ENCODE data around the gene ANXA2R.
"Not testable (repeated sequence)": the region's sequence is repeated elsewhere in the genome, so short reads cannot be mapped to it uniquely, and the experiment has no call there.

Gene ANXA2R

GRCh38 chr5:43074987-43075318 lies 34.8 kb upstream of the ANXA2R start:
- H3K79me2 ChIP-seq (ENCODE audit: insufficient read depth, low read length), result peaks cover 61% of the 10 kb centered on the region
- peaks cover 26% of the 10 kb centered on the region for H3K4me1 ChIP-seq (ENCODE audit: insufficient read depth, low read length, poor library complexity, severe bottlenecking)
- H3K9me2 ChIP-seq (replicated peaks; ENCODE audit: low read depth, low read length), result no peaks in the 10 kb centered on the region
- no peak overlapping the region for H3K4me3 ChIP-seq (ENCODE audit: low read length, poor library complexity, severe bottlenecking)
- H3K36me3 ChIP-seq (ENCODE audit: insufficient read depth, low read length), result peaks cover 14% of the 10 kb centered on the region; the same call in 1 of the 2 replicates
- TF ChIP-seq EZH2phosphoT487 (IDR thresholded peaks at IDR 0.05; ENCODE audit: borderline replicate concordance), result no peak
- no peak for TF ChIP-seq CTCF (conservative IDR thresholded peaks at IDR 0.05; ENCODE audit: low read length)
- H3K9me3 ChIP-seq (ENCODE audit: insufficient read depth, low read depth, low read length), result no peaks in the 10 kb centered on the region
- peaks cover 4% of the 10 kb centered on the region for H4K20me1 ChIP-seq (ENCODE audit: insufficient read depth, low read length, poor library complexity, severe bottlenecking)
- H3F3A ChIP-seq (ENCODE audit: low read depth), result no peaks in the 10 kb centered on the region
- H3K27me3 ChIP-seq (ENCODE audit: insufficient read depth, low read length, poor library complexity, severe bottlenecking), result no peaks in the 10 kb centered on the region
- H2AFZ ChIP-seq (ENCODE audit: low read length), result no peak overlapping the region
- H3K4me2 ChIP-seq (ENCODE audit: low read depth, low read length, poor library complexity, severe bottlenecking), result peak overlapping the region; percentile 56
- peak overlapping the region; percentile 16 for H3K9ac ChIP-seq (ENCODE audit: low read depth, low read length, poor library complexity, severe bottlenecking)

DNA sequence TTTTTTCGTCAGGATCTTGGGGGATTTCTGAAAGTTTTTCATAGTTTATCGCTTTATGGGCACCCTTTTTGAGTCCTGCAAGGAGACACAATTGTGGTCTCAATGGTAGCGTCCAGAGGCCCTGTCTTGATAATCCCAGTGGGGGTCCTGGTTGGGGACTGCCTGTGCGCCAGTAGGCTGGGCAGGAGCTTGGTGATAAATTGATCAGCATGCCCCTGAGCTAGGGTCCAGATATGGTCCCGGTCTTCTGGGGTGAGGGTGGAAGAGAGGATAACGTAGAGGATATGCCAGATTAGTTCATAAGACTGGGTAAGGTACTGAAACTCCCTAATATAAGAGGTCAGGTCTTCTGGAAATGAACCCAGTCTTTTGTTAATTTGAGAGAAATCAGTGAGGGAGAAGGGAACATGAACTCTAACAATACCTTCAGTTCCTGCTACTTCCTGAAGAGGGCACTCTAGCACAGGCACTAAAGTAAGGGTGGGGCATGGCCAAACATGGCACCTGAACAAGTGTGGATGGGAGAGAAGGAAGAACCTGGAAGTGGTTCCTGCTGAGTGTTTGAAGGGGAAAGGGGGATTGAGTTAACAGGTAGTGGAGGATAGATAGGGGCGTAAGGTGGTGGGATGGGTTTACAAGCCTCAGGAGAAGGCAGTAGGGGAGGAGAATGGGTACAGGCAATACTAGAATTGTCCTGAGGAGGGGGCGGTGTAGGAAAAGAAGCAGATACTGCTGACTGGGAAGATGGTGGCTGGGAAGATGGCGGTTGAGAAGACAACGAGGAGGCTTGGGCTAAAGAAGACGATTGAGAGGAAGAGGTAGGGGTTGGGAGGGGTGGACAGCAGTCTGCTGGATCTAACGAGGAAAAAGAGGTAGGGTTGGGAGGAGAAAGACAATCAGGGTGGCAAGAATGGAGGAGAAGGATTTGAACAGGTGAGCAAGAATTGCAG lies 33.8 kb upstream of the ANXA2R start:
- Histone ChIP-seq H3K9ac (ENCODE audit: low read depth, low read length, poor library complexity, severe bottlenecking) (no peak overlapping the region), H3K27me3 (ENCODE audit: insufficient read depth, low read length, poor library complexity, severe bottlenecking) (no peaks in the 10 kb centered on the region), H2AFZ (ENCODE audit: low read length) (peak overlapping the region; percentile 73; the same call in 1 of the 2 replicates), H3F3A (ENCODE audit: low read depth) (no peaks in the 10 kb centered on the region), H3K4me2 (ENCODE audit: low read depth, low read length, poor library complexity, severe bottlenecking) (peak overlapping the region; percentile 56), H3K4me3 (ENCODE audit: low read length, poor library complexity, severe bottlenecking) (peak overlapping the region; percentile 46), H3K9me2 (replicated peaks; ENCODE audit: low read depth, low read length) (no peaks in the 10 kb centered on the region), H3K36me3 (ENCODE audit: insufficient read depth, low read length) (peaks cover 13% of the 10 kb centered on the region; the same call in 1 of the 2 replicates), H3K9me3 (ENCODE audit: insufficient read depth, low read depth, low read length) (no peaks in the 10 kb centered on the region), H4K20me1 (ENCODE audit: insufficient read depth, low read length, poor library complexity, severe bottlenecking) (peaks cover 4% of the 10 kb centered on the region), H3K4me1 (ENCODE audit: insufficient read depth, low read length, poor library complexity, severe bottlenecking) (peaks cover 33% of the 10 kb centered on the region), H3K79me2 (ENCODE audit: insufficient read depth, low read length) (peaks cover 72% of the 10 kb centered on the region)
- TF ChIP-seq CTCF (conservative IDR thresholded peaks at IDR 0.05; ENCODE audit: low read length) (peak; percentile 80), EZH2phosphoT487 (IDR thresholded peaks at IDR 0.05; ENCODE audit: borderline replicate concordance) (no peak)

DNA sequence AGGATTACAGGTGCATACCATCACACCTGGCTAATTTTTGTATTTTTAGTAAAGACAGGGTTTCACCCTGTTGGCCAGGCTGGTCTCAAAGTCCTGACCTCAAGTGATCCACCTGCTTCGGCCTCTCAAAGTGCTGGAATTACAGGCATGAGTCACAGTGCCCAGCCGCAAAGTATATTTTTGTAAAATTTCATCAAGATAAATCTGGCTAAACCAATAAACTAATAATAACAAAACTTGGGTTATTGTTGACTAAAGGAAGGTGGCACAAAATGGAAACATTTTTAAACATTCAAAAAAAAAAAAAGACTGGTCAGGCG lies 29.2 kb upstream of the ANXA2R start:
- H3K36me3 ChIP-seq (ENCODE audit: insufficient read depth, low read length); H3K27me3 ChIP-seq (ENCODE audit: insufficient read depth, low read length, poor library complexity, severe bottlenecking); H4K20me1 ChIP-seq (ENCODE audit: insufficient read depth, low read length, poor library complexity, severe bottlenecking); H3K9me2 ChIP-seq (replicated peaks; ENCODE audit: low read depth, low read length); H2AFZ ChIP-seq (ENCODE audit: low read length); H3F3A ChIP-seq (ENCODE audit: low read depth); H3K9me3 ChIP-seq (ENCODE audit: insufficient read depth, low read depth, low read length): not testable (repeated sequence)
- H3K4me1 ChIP-seq (ENCODE audit: insufficient read depth, low read length, poor library complexity, severe bottlenecking), result peaks cover 39% of the 10 kb centered on the region
- peak overlapping the region; percentile 100 for H3K4me3 ChIP-seq (ENCODE audit: low read length, poor library complexity, severe bottlenecking)
- H3K4me2 ChIP-seq (ENCODE audit: low read depth, low read length, poor library complexity, severe bottlenecking), result peak overlapping the region; percentile 98
- H3K9ac ChIP-seq (ENCODE audit: low read depth, low read length, poor library complexity, severe bottlenecking), result peak overlapping the region; percentile 100
- H3K79me2 ChIP-seq (ENCODE audit: insufficient read depth, low read length), result peaks cover 86% of the 10 kb centered on the region
